ENCODE measurements around the gene PKP2. TPM values are rescaled to one million over a fixed set of nuclear protein-coding genes. Genes with fewer than 3 reads are reported as not detected.

Gene PKP2
- total and polyA plus RNA-seq, 7 donors, result 0.71 to 45.2 (median 4.2) TPM

Other genes with a start within 250 kb of the PKP2 start
- 10 to 100 TPM; 67.3 to 77.2 (median 72.6) TPM for gene DNM1L, start 217.5 kb downstream of the PKP2 start, total RNA-seq
- gene DNM1L, start 217.5 kb downstream of the PKP2 start, polyA plus RNA-seq, result 10 to 100 TPM; 13.8 to 28.2 (median 24.5) TPM
- gene YARS2, start 140.9 kb downstream of the PKP2 start, total RNA-seq, result 10 to 100 TPM; 10.0 to 15.5 (median 14.7) TPM
- gene YARS2, start 140.9 kb downstream of the PKP2 start, polyA plus RNA-seq, result 10 to 100 TPM in 2 of 3 donors, 1 to 10 TPM in 1; 8.4 to 19.9 (median 12.3) TPM